HCT116 (cell line): Measurements from ENCODE around the gene DLX5. TPM values are rescaled to one million over a fixed set of nuclear protein-coding genes. Genes with fewer than 3 reads are reported as not detected.

Source experiments
- ATAC-seq: fragments of 200-7000 bp; cut with Tn5 transposase; 2 replicates; pipeline ENCODE4 v1.9.1; 2020; ENCODE audit warnings: mild to moderate bottlenecking, moderate library complexity
- BruUV-seq: library from RNA; stranded (reverse); fragments of 400-500 nt; replicated peaks from 2 replicates; lab custom pipeline; 2021; lab: Mats Ljungman, UMichigan
- CTCF ChIA-PET: fragments of 300-600 bp; sonication (Branson Sonifier 250); formaldehyde crosslinking; loops from one replicate; lab custom pipeline; 2021; ENCODE audit warnings: antibody characterized with exemption; lab: Charles Lee
- POLR2A ChIA-PET: fragments of 300-600, 350-600 bp; sonication (Branson Sonifier 250); formaldehyde crosslinking; loops from one replicate; lab custom pipeline; 2021; ENCODE audit warnings: antibody characterized with exemption; lab: Charles Lee
- RAD21 ChIA-PET, 2 experiments: fragments of 300-600 bp; sonication (Branson Sonifier 250); formaldehyde crosslinking; loops; one replicate each; lab custom pipeline; 2023; ENCODE audit warnings: low total read pairs in 2 of 2; ENCODE audit not compliant: uncharacterized antibody in 2 of 2, unreplicated experiment in 2 of 2, low non-redundant PET in 1 of 2; lab: Charles Lee
- DNase-seq: peaks from one replicate; pipeline ENCODE4 v3.0.0-alpha.2; 2010; ENCODE audit warnings: low read depth, low spot score
- H2AFZ ChIP-seq: fragments of 200-600 bp; shearing (Covaris generic), sonication (generic); 2 replicates; pipeline ENCODE4 v1.6.1; 2017; ENCODE audit warnings: low read depth, mixed run types, mixed read lengths, antibody characterized with exemption, low read length; ENCODE audit not compliant: poor library complexity, severe bottlenecking
- H3K27ac ChIP-seq: 2 replicates; pipeline ENCODE4 v1.5.1; 2012; ENCODE audit warnings: low read depth, low read length
- H3K27me3 ChIP-seq: fragments of 200-600 bp; sonication (generic); 2 replicates; pipeline ENCODE4 v1.6.1; 2016; ENCODE audit warnings: mixed run types, low read length, mixed read lengths; ENCODE audit not compliant: insufficient read depth
- H3K36me3 ChIP-seq, 2 experiments: fragments of 200-500 bp in 1 of 2; fragments of 200-600 bp in 1 of 2; sonication (Bioruptor generic) in 1 of 2; sonication (generic) in 1 of 2; 2 replicates each; pipeline versions ENCODE4 v1.5.1 to v1.6.1; 2014 to 2016; ENCODE audit warnings: low read length in 2 of 2, inconsistent platforms in 1 of 2, mixed read lengths in 1 of 2, mixed run types in 1 of 2; ENCODE audit not compliant: insufficient read depth in 2 of 2, control insufficient read depth in 1 of 2
- H3K4me1 ChIP-seq, 2 experiments: fragments of 200-600 bp in 1 of 2; sonication (generic) in 1 of 2; 2 replicates each; pipeline versions ENCODE4 v1.5.1 to v1.6.1; 2012 to 2017; ENCODE audit warnings: low read length in 2 of 2, inconsistent platforms in 1 of 2, mild to moderate bottlenecking in 1 of 2, mixed read lengths in 1 of 2, mixed run types in 1 of 2, moderate library complexity in 1 of 2; ENCODE audit not compliant: insufficient read depth in 2 of 2, control insufficient read depth in 1 of 2
- H3K4me2 ChIP-seq: fragments of 200-600 bp; sonication (generic); 2 replicates; pipeline ENCODE4 v1.6.1; 2017; ENCODE audit warnings: mixed run types, low read length, mixed read lengths
- H3K4me3 ChIP-seq, 2 experiments: fragments of 200-600 bp in 1 of 2; sonication (generic) in 1 of 2; replicated peaks in 1 of 2; 2 replicates each; pipeline ENCODE4 v1.5.1; 2011 to 2016; ENCODE audit warnings: low read length in 2 of 2, control low read depth in 1 of 2, low read depth in 1 of 2, mild to moderate bottlenecking in 1 of 2, mixed read lengths in 1 of 2, mixed run types in 1 of 2
- H3K79me2 ChIP-seq: fragments of 200-600 bp; sonication (generic); 2 replicates; pipeline ENCODE4 v1.6.1; 2017; ENCODE audit warnings: mild to moderate bottlenecking, mixed run types, low read length, moderate library complexity, mixed read lengths; ENCODE audit not compliant: insufficient read depth
- H3K9ac ChIP-seq: fragments of 200-600 bp; sonication (generic); 2 replicates; pipeline ENCODE4 v1.6.1; 2016; ENCODE audit warnings: low read length, mixed read lengths
- H3K9me2 ChIP-seq: fragments of 200-600 bp; sonication (generic), shearing (Covaris generic); 2 replicates; pipeline ENCODE4 v1.6.1; 2017; ENCODE audit warnings: mixed run types, mild to moderate bottlenecking, moderate library complexity; ENCODE audit not compliant: insufficient read depth
- H3K9me3 ChIP-seq, 2 experiments: fragments of 200-500 bp in 1 of 2; fragments of 200-600 bp in 1 of 2; sonication (Bioruptor generic) in 1 of 2; sonication (generic) in 1 of 2; 2 replicates each; pipeline ENCODE4 v1.6.1; 2014 to 2017; ENCODE audit warnings: low read length in 2 of 2, mixed read lengths in 2 of 2, inconsistent platforms in 1 of 2, low read depth in 1 of 2, mild to moderate bottlenecking in 1 of 2, mixed run types in 1 of 2, moderate library complexity in 1 of 2; ENCODE audit not compliant: control insufficient read depth in 1 of 2, insufficient read depth in 1 of 2
- H4K20me1 ChIP-seq: fragments of 200-600 bp; sonication (generic), shearing (Covaris generic); 2 replicates; pipeline ENCODE4 v1.6.1; 2017; ENCODE audit warnings: mixed run types, mild to moderate bottlenecking, moderate library complexity; ENCODE audit not compliant: insufficient read depth
- CBX3 ChIP-seq: IDR thresholded peaks from 2 replicates; pipeline ENCODE4 v1.6.1; 2012; ENCODE audit warnings: low read depth
- FOSL1 ChIP-seq: IDR thresholded peaks from 2 replicates; pipeline ENCODE4 v1.6.1; 2012; ENCODE audit warnings: low read depth
- TCF7L2 ChIP-seq: IDR thresholded peaks from 2 replicates; pipeline ENCODE4 v1.7.0; 2011; ENCODE audit warnings: borderline replicate concordance, inconsistent platforms; ENCODE audit not compliant: insufficient read depth, insufficient read length; ENCODE audit errors: extremely low read depth
- YY1 ChIP-seq: IDR thresholded peaks from 2 replicates; pipeline ENCODE4 v1.6.1; 2011; ENCODE audit warnings: low read length, low read depth, moderate library complexity, mild to moderate bottlenecking; ENCODE audit not compliant: insufficient replicate concordance; ENCODE audit errors: extremely low read depth
- ZFX ChIP-seq: fragments of 450-650 bp; IDR thresholded peaks from 2 replicates; pipeline ENCODE4 v1.6.1; 2017
- ZNF274 ChIP-seq: fragments of 200-500 bp; sonication (Bioruptor generic); IDR thresholded peaks from 2 replicates; pipeline ENCODE4 v1.6.1; 2014; ENCODE audit warnings: mild to moderate bottlenecking, low read depth, low read length, inconsistent platforms
- intact Hi-C: fragments of 100-400 bp; cut with micrococcal nuclease; formaldehyde crosslinking; loops from 2 replicates; pipeline ENCODE4 v1.10.0; 2022
- total RNA-seq: library from RNA; stranded (reverse); gene quantifications from one replicate; pipeline ENCODE4 v1.2.1, GENCODE V29; 2021; ENCODE audit not compliant: unreplicated experiment
- TF ChIP-seq, protein P1 (sequence below): IDR thresholded peaks from 2 replicates; pipeline ENCODE4 v1.6.1; 2012
- TF ChIP-seq, protein P2 (sequence below): IDR thresholded peaks from 2 replicates; pipeline ENCODE4 v1.6.1; 2012

DLX5 gene
- total RNA-seq, 1 experiment from 2014 or later = not detected

DNA sequence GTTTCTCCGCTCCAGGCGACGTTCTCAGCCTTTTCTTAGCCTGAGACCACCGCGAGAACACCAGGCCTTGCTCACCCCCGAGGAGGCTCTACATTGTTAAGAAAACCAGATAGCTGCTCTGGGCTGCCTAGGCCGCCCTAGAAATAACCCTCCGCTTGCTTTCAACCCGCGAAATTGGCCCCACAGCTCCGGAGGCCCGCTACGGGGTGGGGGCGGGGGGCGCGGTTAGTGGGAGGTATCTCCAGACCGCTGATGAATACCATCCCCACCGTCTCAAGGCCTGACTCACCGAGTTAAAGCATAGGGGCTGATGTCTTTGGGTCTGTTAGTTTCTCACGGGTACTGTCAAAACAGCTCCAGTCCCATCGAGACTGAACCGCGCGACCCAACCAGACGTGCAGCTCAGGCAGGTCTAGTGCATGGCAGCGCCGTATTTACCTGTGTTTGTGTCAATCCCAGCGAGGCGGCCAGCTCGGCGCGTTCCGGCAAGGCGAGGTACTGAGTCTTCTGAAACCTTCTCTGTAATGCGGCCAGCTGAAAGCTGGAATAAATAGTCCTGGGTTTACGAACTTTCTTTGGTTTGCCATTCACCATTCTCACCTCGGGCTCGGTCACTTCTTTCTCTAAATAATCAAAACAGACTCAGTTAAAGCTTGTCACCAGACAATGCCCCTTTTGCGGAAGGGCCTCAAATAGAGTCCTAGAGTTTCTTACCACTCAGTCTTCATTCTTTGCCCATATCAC is 2.7 kb downstream of the DLX5 start:
- ATAC-seq (no peak), DNase-seq (no peak)
- H3K4me1 ChIP-seq = no peaks in the 10 kb centered on the region
- H3K9me2 ChIP-seq = no peaks in the 10 kb centered on the region
- CTCF ChIA-PET = no interaction called here
- H3K9ac ChIP-seq = no peak overlapping the region
- no peaks in the 10 kb centered on the region for H4K20me1 ChIP-seq
- no peak overlapping the region for H3K4me2 ChIP-seq
- no peak overlapping the region for H3K4me3 ChIP-seq
- RAD21 ChIA-PET = no interaction called here
- intact Hi-C loops = no loop called here
- no peaks in the 10 kb centered on the region for H3K9me3 ChIP-seq
- H2AFZ ChIP-seq = no peak overlapping the region
- H3K36me3 ChIP-seq = no peaks in the 10 kb centered on the region
- POLR2A ChIA-PET = no interaction called here
- no TSS peak for BruUV-seq
- H3K27ac ChIP-seq = no peak overlapping the region
- peaks cover 21% of the 10 kb centered on the region for H3K27me3 ChIP-seq
- no peaks in the 10 kb centered on the region for H3K79me2 ChIP-seq
- TF ChIP-seq CBX3 = no peak
- TF ChIP-seq, protein P1, sequence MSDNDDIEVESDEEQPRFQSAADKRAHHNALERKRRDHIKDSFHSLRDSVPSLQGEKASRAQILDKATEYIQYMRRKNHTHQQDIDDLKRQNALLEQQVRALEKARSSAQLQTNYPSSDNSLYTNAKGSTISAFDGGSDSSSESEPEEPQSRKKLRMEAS = no peak
- TF ChIP-seq ZFX = no peak
- TF ChIP-seq YY1 = no peak
- TF ChIP-seq FOSL1 = no peak
- TF ChIP-seq, protein P2, sequence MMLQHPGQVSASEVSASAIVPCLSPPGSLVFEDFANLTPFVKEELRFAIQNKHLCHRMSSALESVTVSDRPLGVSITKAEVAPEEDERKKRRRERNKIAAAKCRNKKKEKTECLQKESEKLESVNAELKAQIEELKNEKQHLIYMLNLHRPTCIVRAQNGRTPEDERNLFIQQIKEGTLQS = no peak
- no peak for TF ChIP-seq ZNF274
- TF ChIP-seq TCF7L2 = no peak
- TF ChIP-seq, all 23 proteins: peak for 0
